IMR-90 (cell line): ENCODE measurements around the gene BTBD10. TPM values are rescaled to one million over a fixed set of nuclear protein-coding genes. Genes with fewer than 3 reads are reported as not detected.

Experiments used
- ATAC-seq: fragments of 200-7000 bp; cut with Tn5 transposase; 2 replicates; pipeline ENCODE4 v1.9.1; 2020; ENCODE audit warnings: low read depth, mild to moderate bottlenecking, moderate library complexity
- BruUV-seq: library from RNA; stranded (reverse); fragments of 400-500 nt; replicated peaks from 2 replicates; lab custom pipeline; 2021; lab: Mats Ljungman, UMichigan
- CTCF ChIA-PET: fragments of 300-600 bp; formaldehyde crosslinking; extraction: SDS; loops from one replicate; lab custom pipeline; 2021; ENCODE audit warnings: antibody characterized with exemption; lab: Yijun Ruan, JAX
- POLR2A ChIA-PET: fragments of 300-600 bp; sonication (Branson Sonifier 250); formaldehyde crosslinking; loops from one replicate; lab custom pipeline; 2022; ENCODE audit warnings: antibody characterized with exemption; ENCODE audit not compliant: unreplicated experiment; lab: Charles Lee
- DNase-seq: peaks from one replicate; pipeline ENCODE4 v3.0.0; 2013
- H2AFZ ChIP-seq: replicated peaks from 2 replicates; pipeline ENCODE3; 2013; ENCODE audit warnings: low read length, mild to moderate bottlenecking; ENCODE audit not compliant: poor library complexity
- H2AK5ac ChIP-seq: 2 replicates; pipeline ENCODE4 v1.6.1; 2013; ENCODE audit warnings: low read depth, low read length, inconsistent platforms
- H2AK9ac ChIP-seq: replicated peaks from 2 replicates; pipeline ENCODE3; 2013; ENCODE audit warnings: mild to moderate bottlenecking, low read depth, low read length, moderate library complexity; ENCODE audit not compliant: poor library complexity
- H2BK120ac ChIP-seq: 2 replicates; pipeline ENCODE4 v1.6.1; 2013; ENCODE audit warnings: low read depth, low read length, inconsistent platforms
- H2BK15ac ChIP-seq: 3 replicates; pipeline ENCODE4 v1.6.1; 2013; ENCODE audit warnings: low read depth, low read length, inconsistent platforms
- H2BK20ac ChIP-seq: 2 replicates; pipeline ENCODE4 v1.6.1; 2013; ENCODE audit warnings: low read depth, mild to moderate bottlenecking, inconsistent platforms, low read length, moderate library complexity
- H2BK5ac ChIP-seq: 2 replicates; pipeline ENCODE4 v1.6.1; 2013; ENCODE audit warnings: mild to moderate bottlenecking, low read depth, low read length, inconsistent platforms; ENCODE audit not compliant: poor library complexity, severe bottlenecking
- H3K14ac ChIP-seq: replicated peaks from 2 replicates; pipeline ENCODE4 v1.6.1; 2013; ENCODE audit warnings: low read depth, low read length, inconsistent platforms
- H3K18ac ChIP-seq: 2 replicates; pipeline ENCODE4 v1.6.1; 2013; ENCODE audit warnings: low read depth, low read length, control low read depth
- H3K23ac ChIP-seq: 2 replicates; pipeline ENCODE4 v1.6.1; 2013; ENCODE audit warnings: low read depth, low read length, inconsistent platforms
- H3K27ac ChIP-seq: 2 replicates; pipeline ENCODE4 v1.5.1; 2013; ENCODE audit warnings: mild to moderate bottlenecking, control low read depth, low read length; ENCODE audit not compliant: insufficient read depth
- H3K27me3 ChIP-seq: 2 replicates; pipeline ENCODE4 v1.6.1; 2013; ENCODE audit warnings: low read length; ENCODE audit not compliant: control insufficient read depth, insufficient read depth
- H3K36me3 ChIP-seq: 2 replicates; pipeline ENCODE4 v1.6.1; 2013; ENCODE audit warnings: low read length, mixed read lengths; ENCODE audit not compliant: control insufficient read depth, insufficient read depth
- H3K4ac ChIP-seq: 2 replicates; pipeline ENCODE4 v1.6.1; 2013; ENCODE audit warnings: low read depth, low read length, inconsistent platforms
- H3K4me1 ChIP-seq: 2 replicates; pipeline ENCODE4 v1.6.1; 2013; ENCODE audit warnings: low read length, mixed read lengths; ENCODE audit not compliant: control insufficient read depth, insufficient read depth
- H3K4me2 ChIP-seq: 2 replicates; pipeline ENCODE4 v1.6.1; 2013; ENCODE audit warnings: low read depth, mild to moderate bottlenecking, control low read depth, low read length, moderate library complexity
- H3K4me3 ChIP-seq: 2 replicates; pipeline ENCODE4 v1.5.1; 2013; ENCODE audit warnings: low read depth, mild to moderate bottlenecking, control low read depth, low read length, moderate library complexity; ENCODE audit not compliant: insufficient read depth
- H3K56ac ChIP-seq: 2 replicates; pipeline ENCODE4 v1.6.1; 2013; ENCODE audit warnings: low read length, inconsistent platforms; ENCODE audit not compliant: insufficient read depth; ENCODE audit errors: extremely low read depth
- H3K79me1 ChIP-seq, 2 experiments: 2 replicates each; pipeline ENCODE4 v1.6.1; 2013; ENCODE audit warnings: low read length in 2 of 2, inconsistent platforms in 1 of 2, low read depth in 1 of 2
- H3K9ac ChIP-seq: 2 replicates; pipeline ENCODE4 v1.6.1; 2013; ENCODE audit warnings: low read depth, low read length, control low read depth
- H3K9me1 ChIP-seq: 2 replicates; pipeline ENCODE4 v1.6.1; 2013; ENCODE audit warnings: low read length, inconsistent platforms; ENCODE audit not compliant: insufficient read depth
- H3K9me3 ChIP-seq: 2 replicates; pipeline ENCODE4 v1.6.1; 2013; ENCODE audit warnings: low read length; ENCODE audit not compliant: control insufficient read depth, insufficient read depth
- H4K20me1 ChIP-seq: 2 replicates; pipeline ENCODE4 v1.6.1; 2013; ENCODE audit warnings: low read length, inconsistent platforms; ENCODE audit not compliant: insufficient read depth
- H4K5ac ChIP-seq: 2 replicates; pipeline ENCODE4 v1.6.1; 2013; ENCODE audit warnings: mild to moderate bottlenecking, low read depth, low read length, control low read depth
- H4K8ac ChIP-seq, 2 experiments: 2 replicates each; pipeline ENCODE4 v1.6.1; 2013; ENCODE audit warnings: low read depth in 2 of 2, low read length in 2 of 2, control low read depth in 1 of 2, inconsistent platforms in 1 of 2
- H4K91ac ChIP-seq: 2 replicates; pipeline ENCODE4 v1.6.1; 2013; ENCODE audit warnings: low read depth, low read length, inconsistent platforms; ENCODE audit not compliant: insufficient read depth
- ELK1 ChIP-seq: fragments of 150-350 bp; IDR thresholded peaks from 2 replicates; pipeline ENCODE4 v1.6.1; 2016; ENCODE audit warnings: low read depth, mild to moderate bottlenecking, low read length, moderate library complexity, borderline replicate concordance
- FOS ChIP-seq: fragments of 150-350 bp; IDR thresholded peaks from 2 replicates; pipeline ENCODE4 v1.6.1; 2016; ENCODE audit warnings: low read depth, low read length
- MAZ ChIP-seq: IDR thresholded peaks from 2 replicates; pipeline ENCODE4 v1.6.1; 2012; ENCODE audit warnings: low read depth, mild to moderate bottlenecking, low read length, improper control_type of control experiment, moderate library complexity, borderline replicate concordance
- MXI1 ChIP-seq: IDR thresholded peaks from 2 replicates; pipeline ENCODE4 v1.6.1; 2012; ENCODE audit warnings: low read depth, mild to moderate bottlenecking, low read length, moderate library complexity, borderline replicate concordance
- NFE2L2 ChIP-seq: fragments of 150-350 bp; IDR thresholded peaks from 2 replicates; pipeline ENCODE4 v1.6.1; 2016; ENCODE audit warnings: low read depth, mild to moderate bottlenecking, low read length
- POLR2A ChIP-seq: IDR thresholded peaks from 2 replicates; pipeline ENCODE4 v1.6.1; 2012; ENCODE audit warnings: mild to moderate bottlenecking, low read depth, low read length
- RAD21 ChIP-seq: IDR thresholded peaks from 2 replicates; pipeline ENCODE4 v1.6.1; 2012; ENCODE audit warnings: low read length, improper control_type of control experiment
- RFX5 ChIP-seq: IDR thresholded peaks from 2 replicates; pipeline ENCODE4 v1.8.0; 2012; ENCODE audit warnings: low read depth, mild to moderate bottlenecking, low read length, moderate library complexity
- SMC3 ChIP-seq: fragments of 150-350 bp; IDR thresholded peaks from 2 replicates; pipeline ENCODE4 v1.6.1; 2016; ENCODE audit warnings: low read depth, mild to moderate bottlenecking, antibody characterized with exemption, low read length, moderate library complexity
- WGBS, 2 experiments: methylation state at CpG; one replicate each; pipeline versions ENCODE4 v1.1.5 to v1.1.7; 2013; ENCODE audit warnings: missing lambda C conversion rate in 2 of 2; ENCODE audit not compliant: insufficient read length in 1 of 2; ENCODE audit errors: extremely low coverage in 2 of 2; 5-methylcytosine and 5-hydroxymethylcytosine counted together
- dilution Hi-C: fragments of 300-500 bp; cut with HindIII; formaldehyde crosslinking; loops from one replicate; pipeline ENCODE4 v1.14.3; 2018; ENCODE audit warnings: low sequenced_read_pairs; ENCODE audit not compliant: unreplicated experiment
- in situ Hi-C: fragments of 300-500 bp; cut with MboI; formaldehyde crosslinking; loops from 3 replicates; pipeline ENCODE4 v1.14.3; 2019; ENCODE audit warnings: low sequenced_read_pairs, inconsistent platforms, mixed read lengths
- intact Hi-C: fragments of 100-400 bp; cut with micrococcal nuclease; formaldehyde crosslinking; loops from 2 replicates; pipeline ENCODE4 v1.10.0; 2022
- polyA plus RNA-seq, 3 experiments: library from polyadenylated mRNA; depleted of rRNA; stranded (reverse); fragments of >200 nt; gene quantifications; 2 replicates each; pipeline ENCODE4 v1.2.3, GENCODE V29; 2012; ENCODE audit warnings: low replicate concordance in 1 of 3
- total RNA-seq: library from RNA; depleted of rRNA; stranded (reverse); fragments of >200 nt; gene quantifications from 2 replicates; pipeline ENCODE4 v1.2.3, GENCODE V29; 2012

Gene BTBD10
- total and polyA plus RNA-seq, 2 of the 4 experiments (the other 2 are of a cell fraction), result 32.5 to 59.9 TPM

DNA sequence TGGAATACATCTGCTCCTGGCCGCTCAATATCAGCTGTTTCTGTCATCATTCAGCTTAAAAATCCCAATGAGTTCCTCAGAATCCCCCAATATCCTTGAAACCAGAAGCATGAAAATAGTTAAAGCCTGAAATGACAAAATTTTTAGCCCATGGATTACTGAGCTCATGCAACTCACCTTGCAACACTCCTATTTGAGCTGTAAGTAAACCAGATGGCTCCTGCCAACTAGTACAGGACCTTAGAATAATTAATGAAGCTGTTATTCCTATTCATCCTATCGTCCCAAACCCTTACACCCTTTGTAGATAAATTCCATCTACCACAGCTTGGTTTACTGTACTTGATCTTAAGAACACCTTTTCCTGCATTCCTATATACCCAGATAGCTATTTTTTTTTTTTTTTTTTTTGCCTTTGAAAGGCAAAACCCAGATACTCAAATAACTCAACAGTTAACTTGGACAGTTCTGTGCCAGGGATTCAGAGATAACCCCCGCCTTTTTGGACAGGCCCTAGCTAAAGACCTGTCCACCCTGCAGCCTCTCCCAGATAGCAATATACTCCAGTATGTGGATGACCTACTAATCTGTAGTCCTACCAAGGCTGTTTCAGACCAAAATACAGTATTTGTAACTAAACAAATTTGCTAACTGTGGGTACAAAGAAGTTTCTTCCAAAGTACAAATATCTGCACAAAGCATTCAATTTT is 10.1 kb upstream of the BTBD10 start:
- H4K91ac ChIP-seq, result no peak overlapping the region
- no peak overlapping the region for H3K18ac ChIP-seq
- no peak overlapping the region for H2BK5ac ChIP-seq
- H3K9me3 ChIP-seq, result no peaks in the 10 kb centered on the region; the same call in 1 of the 2 replicates
- no peak overlapping the region for H2AK5ac ChIP-seq
- no peak overlapping the region for H3K56ac ChIP-seq
- peaks cover 22% of the 10 kb centered on the region for H3K27me3 ChIP-seq
- WGBS, 2 experiments, result no CpG with 5 or more reads among the region's 3 CpGs
- H3K4me3 ChIP-seq, result no peak overlapping the region
- no peak overlapping the region for H2BK15ac ChIP-seq
- no peak overlapping the region for H3K9ac ChIP-seq
- CTCF ChIA-PET, result interaction anchor here (0.6 to 1.0 kb wide), 2 partner anchors 63 to 197 kb away, joined by 3 to 4 read pairs; no protein-coding TSS in a partner anchor
- no peaks in the 10 kb centered on the region for H3K79me1 ChIP-seq
- H3K4me1 ChIP-seq, result no peaks in the 10 kb centered on the region
- intact Hi-C loops, result no loop called here
- no peak overlapping the region for H2BK20ac ChIP-seq
- H4K8ac ChIP-seq, result no peak overlapping the region
- no peak for TF ChIP-seq POLR2A
- no peak for TF ChIP-seq MAZ
- no peak for TF ChIP-seq NFE2L2
- TF ChIP-seq RAD21, result no peak
- TF ChIP-seq MXI1, result no peak
- no peak for TF ChIP-seq FOS
- no peak for TF ChIP-seq SMC3
- TF ChIP-seq RFX5, result no peak
- no peak for TF ChIP-seq ELK1
- H4K20me1 ChIP-seq, result no peaks in the 10 kb centered on the region
- H3K23ac ChIP-seq, result no peak overlapping the region
- H2AFZ ChIP-seq, result no peak overlapping the region
- H4K5ac ChIP-seq, result no peak overlapping the region
- POLR2A ChIA-PET, result no interaction called here
- H3K4ac ChIP-seq, result no peak overlapping the region
- H3K14ac ChIP-seq, result no peak overlapping the region
- ATAC-seq (no peak), DNase-seq (no peak)
- in situ Hi-C loops, result no loop called here
- no peaks in the 10 kb centered on the region for H3K9me1 ChIP-seq
- no TSS peak for BruUV-seq
- no peak overlapping the region for H2BK120ac ChIP-seq
- H3K27ac ChIP-seq, result no peak overlapping the region
- no peaks in the 10 kb centered on the region for H3K36me3 ChIP-seq
- dilution Hi-C loops, result no loop called here
- H2AK9ac ChIP-seq, result no peak overlapping the region
- H3K4me2 ChIP-seq, result no peak overlapping the region
